Measurements from ENCODE around the gene STXBP3. TPM values are rescaled to one million over a fixed set of nuclear protein-coding genes. Genes with fewer than 3 reads are reported as not detected.
"Not testable (repeated sequence)": the region's sequence is repeated elsewhere in the genome, so short reads cannot be mapped to it uniquely, and the experiment has no call there.

The STXBP3 gene
- polyA plus RNA-seq, 3 donors: 32.3 to 56.2 (median 48.3) TPM

DNA sequence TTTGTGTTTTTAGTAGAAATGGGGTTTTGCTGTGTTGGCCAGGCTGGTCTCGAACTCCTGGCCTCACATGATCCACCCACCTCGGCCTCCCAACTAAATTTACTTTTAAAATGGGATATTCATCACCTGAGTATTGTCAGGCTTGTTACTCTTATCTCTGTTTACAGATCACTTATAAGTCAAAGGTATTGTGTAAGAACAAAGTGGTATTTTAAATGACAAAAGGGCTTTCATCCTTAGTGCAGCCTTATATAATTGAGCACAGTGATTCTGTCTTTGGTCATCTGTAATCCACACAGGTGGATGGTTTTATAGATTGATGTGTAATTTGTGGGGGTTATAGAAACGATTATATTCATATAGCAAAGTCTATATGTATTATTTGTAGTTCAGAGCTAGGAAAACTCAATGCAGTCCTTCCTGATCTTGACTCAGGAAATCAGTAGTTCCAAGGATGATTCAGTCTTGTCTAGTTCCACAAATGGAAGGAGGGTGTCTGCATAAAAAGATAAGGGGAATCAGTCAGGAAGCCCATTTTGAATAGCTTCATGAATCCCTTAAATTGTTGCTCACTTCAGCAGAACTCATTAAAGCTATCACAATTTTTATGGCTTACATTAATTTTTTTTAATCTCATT lies 34.6 kb downstream of the STXBP3 start:
- Histone ChIP-seq H2AFZ (ENCODE audit: insufficient read depth, low read depth, low read length, poor library complexity, severe bottlenecking) (no peak overlapping the region), H3K4me2 (replicated peaks; ENCODE audit: extremely low read depth, low read length, poor library complexity, severe bottlenecking) (no peak overlapping the region), H3K4me1 (ENCODE audit: control insufficient read depth in 1 of 2, insufficient read depth in 2 of 2, low read length in 2 of 2) (no peaks in the 10 kb centered on the region), H3K9ac (ENCODE audit: insufficient read depth, low read length, poor library complexity, severe bottlenecking) (no peak overlapping the region), H4K20me1 (ENCODE audit: insufficient read depth, low read length) (peaks cover 8% of the 10 kb centered on the region), H3K27ac (ENCODE audit: low read depth in 1 of 2, low read length in 2 of 2) (no peak overlapping the region), H3K27me3 (ENCODE audit: control insufficient read depth in 2 of 2, insufficient read depth in 2 of 2, low read length in 2 of 2) (no peaks in the 10 kb centered on the region), H3K9me3 (replicated peaks in 1 of 2; ENCODE audit: control insufficient read depth in 1 of 2, insufficient read depth in 1 of 2, low read length in 2 of 2) (peaks cover 14 to 31% of the 10 kb centered on the region in 2 donors), H3K36me3 (replicated peaks in 1 of 2; ENCODE audit: control insufficient read depth in 1 of 2, insufficient read depth in 2 of 2, low read length in 2 of 2) (peaks cover 90 to 98% of the 10 kb centered on the region in 2 donors), H3K79me2 (ENCODE audit: insufficient read depth, low read length) (no peaks in the 10 kb centered on the region), H3K4me3 (replicated peaks in 1 of 3; ENCODE audit: low read depth in 2 of 3, low read length in 3 of 3) (no peak overlapping the region)
- intact Hi-C loops (cut with micrococcal nuclease): no loop called here
- no peak overlapping the region for H3K4me3 Mint-ChIP-seq
- WGBS (ENCODE audit: insufficient coverage): no CpG with 5 or more reads among the region's 3 CpGs
- DNase-seq: no peak
- TF ChIP-seq, protein P1, sequence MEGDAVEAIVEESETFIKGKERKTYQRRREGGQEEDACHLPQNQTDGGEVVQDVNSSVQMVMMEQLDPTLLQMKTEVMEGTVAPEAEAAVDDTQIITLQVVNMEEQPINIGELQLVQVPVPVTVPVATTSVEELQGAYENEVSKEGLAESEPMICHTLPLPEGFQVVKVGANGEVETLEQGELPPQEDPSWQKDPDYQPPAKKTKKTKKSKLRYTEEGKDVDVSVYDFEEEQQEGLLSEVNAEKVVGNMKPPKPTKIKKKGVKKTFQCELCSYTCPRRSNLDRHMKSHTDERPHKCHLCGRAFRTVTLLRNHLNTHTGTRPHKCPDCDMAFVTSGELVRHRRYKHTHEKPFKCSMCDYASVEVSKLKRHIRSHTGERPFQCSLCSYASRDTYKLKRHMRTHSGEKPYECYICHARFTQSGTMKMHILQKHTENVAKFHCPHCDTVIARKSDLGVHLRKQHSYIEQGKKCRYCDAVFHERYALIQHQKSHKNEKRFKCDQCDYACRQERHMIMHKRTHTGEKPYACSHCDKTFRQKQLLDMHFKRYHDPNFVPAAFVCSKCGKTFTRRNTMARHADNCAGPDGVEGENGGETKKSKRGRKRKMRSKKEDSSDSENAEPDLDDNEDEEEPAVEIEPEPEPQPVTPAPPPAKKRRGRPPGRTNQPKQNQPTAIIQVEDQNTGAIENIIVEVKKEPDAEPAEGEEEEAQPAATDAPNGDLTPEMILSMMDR (IDR thresholded peaks at IDR 0.05): no peak
- peak overlapping the region in 1 of 7 donors; percentile 11 for H3K27ac Mint-ChIP-seq
- peaks cover 17 to 25% (median 21%) of the 10 kb centered on the region in 7 donors for H3K9me3 Mint-ChIP-seq
- no peaks in the 10 kb centered on the region for H3K27me3 Mint-ChIP-seq (ENCODE audit: low read depth in 3 of 3)
- H3K36me3 Mint-ChIP-seq: peaks cover 77 to 78% of the 10 kb centered on the region in 2 donors
- H3K4me1 Mint-ChIP-seq: no peaks in the 10 kb centered on the region

DNA sequence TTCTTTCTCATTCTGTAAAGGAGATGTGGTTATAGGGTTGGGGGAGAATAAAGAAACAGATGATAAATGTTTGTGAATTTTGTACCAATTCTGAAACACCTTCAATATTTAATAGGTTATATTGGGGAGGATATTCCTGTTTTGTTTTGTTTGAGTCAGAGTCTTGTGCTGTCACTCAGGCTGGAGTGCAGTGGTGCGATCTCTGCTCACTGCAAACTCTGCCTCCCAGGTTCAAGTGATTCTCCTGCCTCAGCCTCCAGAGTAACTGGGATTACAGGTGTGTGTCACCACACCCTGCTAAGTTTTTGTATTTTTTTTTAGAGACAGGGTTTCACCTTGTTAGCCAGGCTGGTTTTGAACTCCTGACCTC lies 35.1 kb downstream of the STXBP3 start:
- H3K4me3 ChIP-seq (replicated peaks in 1 of 3; ENCODE audit: low read depth in 2 of 3, low read length in 3 of 3); intact Hi-C loops (cut with micrococcal nuclease); H2AFZ ChIP-seq (ENCODE audit: insufficient read depth, low read depth, low read length, poor library complexity, severe bottlenecking); H3K9ac ChIP-seq (ENCODE audit: insufficient read depth, low read length, poor library complexity, severe bottlenecking); H3K27me3 ChIP-seq (ENCODE audit: control insufficient read depth in 2 of 2, insufficient read depth in 2 of 2, low read length in 2 of 2); H3K4me1 Mint-ChIP-seq; H3K27ac Mint-ChIP-seq; H3K79me2 ChIP-seq (ENCODE audit: insufficient read depth, low read length); H3K4me2 ChIP-seq (replicated peaks; ENCODE audit: extremely low read depth, low read length, poor library complexity, severe bottlenecking); H3K4me3 Mint-ChIP-seq; H3K27ac ChIP-seq (ENCODE audit: low read depth in 1 of 2, low read length in 2 of 2); H3K27me3 Mint-ChIP-seq (ENCODE audit: low read depth in 3 of 3); H3K4me1 ChIP-seq (ENCODE audit: control insufficient read depth in 1 of 2, insufficient read depth in 2 of 2, low read length in 2 of 2); DNase-seq; H4K20me1 ChIP-seq (ENCODE audit: insufficient read depth, low read length): not testable (repeated sequence)
- Mint-ChIP-seq H3K9me3 (peaks cover 17 to 26% (median 22%) of the 10 kb centered on the region in 7 donors), H3K36me3 (peaks cover 79 to 82% of the 10 kb centered on the region in 2 donors)
- Histone ChIP-seq H3K9me3 (replicated peaks in 1 of 2; ENCODE audit: control insufficient read depth in 1 of 2, insufficient read depth in 1 of 2, low read length in 2 of 2) (peaks cover 14 to 31% of the 10 kb centered on the region in 2 donors), H3K36me3 (replicated peaks in 1 of 2; ENCODE audit: control insufficient read depth in 1 of 2, insufficient read depth in 2 of 2, low read length in 2 of 2) (peaks cover 90 to 98% of the 10 kb centered on the region in 2 donors)
- WGBS (ENCODE audit: insufficient coverage): 100% methylated on average over 1 of the region's 1 CpG
